ENCODE results near the gene HDLBP.

Gene HDLBP

GRCh38 chr2:241226723-241227572, 88.5 kb downstream of the HDLBP start:
- no peak for DNase-seq

- DNase-seq, result no peak
These were observed 89.5 kb downstream of the HDLBP start for GRCh38 chr2:241225983-241226382.

DNA sequence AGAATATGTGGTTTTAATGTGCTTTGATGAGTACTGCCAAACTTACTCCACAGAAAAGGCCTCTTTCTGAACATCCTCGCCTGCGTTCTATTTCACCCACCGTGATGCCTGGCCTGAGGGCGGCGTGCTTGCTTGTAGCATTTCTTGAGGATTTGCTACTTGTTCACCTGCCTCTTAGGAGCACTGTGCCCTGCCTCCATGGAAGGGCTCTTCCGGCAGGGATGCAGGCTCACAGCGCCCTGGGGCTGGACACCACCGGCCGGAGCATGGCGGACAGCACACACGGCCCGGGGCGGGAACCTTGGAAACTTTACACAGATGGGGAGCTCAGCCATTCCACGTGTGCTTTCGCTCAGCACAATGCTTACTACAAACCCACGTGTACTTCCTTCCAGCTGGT, 89.9 kb downstream of the HDLBP start:
- no peak for DNase-seq

DNA sequence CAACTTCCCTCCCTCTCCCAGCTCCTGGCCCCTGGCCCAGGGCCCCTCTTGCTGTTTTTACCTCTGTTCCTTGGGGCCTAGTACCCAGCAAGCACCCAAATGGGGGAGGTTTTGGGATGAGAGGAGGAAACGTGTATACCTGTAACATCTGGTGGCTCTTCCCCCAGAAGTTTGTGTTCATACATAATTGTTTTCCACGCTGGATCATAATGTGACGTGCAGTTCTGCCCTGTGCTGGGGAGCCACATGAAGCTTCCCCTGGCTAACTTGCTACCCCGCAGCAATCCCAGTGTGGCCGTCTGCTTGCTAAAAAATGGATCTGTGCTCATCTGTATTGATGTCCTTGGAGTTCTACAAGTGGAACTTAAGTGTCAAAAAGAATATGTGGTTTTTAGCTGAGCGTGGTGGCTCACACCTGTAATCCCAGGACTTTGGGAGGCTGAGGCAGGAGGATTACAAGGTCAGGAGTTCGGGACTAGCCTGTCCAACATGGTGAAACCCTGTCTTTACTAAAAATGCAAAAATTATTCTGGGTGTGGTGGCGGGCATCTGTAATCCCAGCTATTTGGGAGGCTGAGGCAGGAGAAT, 90.5 kb downstream of the HDLBP start:
- no peak for DNase-seq

GRCh38 chr2:241224018-241224850, 91.2 kb downstream of the HDLBP start:
- DNase-seq, result no peak

GRCh38 chr2:241223211-241224017, 92.1 kb downstream of the HDLBP start:
- no peak for DNase-seq

DNA sequence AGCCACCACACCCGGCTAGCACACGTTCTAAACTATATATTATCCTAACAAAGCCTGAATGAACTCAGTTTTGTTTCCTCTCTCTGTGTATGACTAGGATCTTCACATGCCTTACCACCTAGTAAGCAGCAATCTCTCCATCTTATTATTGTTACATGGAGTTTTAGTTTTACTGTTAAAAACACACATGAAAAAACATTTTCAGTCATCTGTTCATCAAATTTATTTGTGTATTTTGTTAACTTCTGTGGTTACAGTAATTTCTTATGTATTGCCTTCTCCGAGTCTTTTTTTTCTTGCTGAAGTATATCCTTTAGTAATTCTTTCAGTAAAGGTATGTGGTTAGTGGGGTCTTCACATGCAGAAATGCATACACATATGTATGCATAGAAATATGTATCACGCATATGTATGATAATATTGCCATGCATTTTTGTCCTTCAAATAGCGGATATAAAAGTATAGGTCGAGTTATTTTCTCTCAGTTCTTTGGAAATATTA, 95.6 kb downstream of the HDLBP start:
- no peak for DNase-seq

GRCh38 chr2:241219030-241219382, 96.5 kb downstream of the HDLBP start:
- no peak for DNase-seq

GRCh38 chr2:241218131-241219029, 97.1 kb downstream of the HDLBP start:
- peak; percentile 27 for DNase-seq

GRCh38 chr2:241217320-241218031, 98.0 kb downstream of the HDLBP start:
- peak; percentile 12 for DNase-seq

DNA sequence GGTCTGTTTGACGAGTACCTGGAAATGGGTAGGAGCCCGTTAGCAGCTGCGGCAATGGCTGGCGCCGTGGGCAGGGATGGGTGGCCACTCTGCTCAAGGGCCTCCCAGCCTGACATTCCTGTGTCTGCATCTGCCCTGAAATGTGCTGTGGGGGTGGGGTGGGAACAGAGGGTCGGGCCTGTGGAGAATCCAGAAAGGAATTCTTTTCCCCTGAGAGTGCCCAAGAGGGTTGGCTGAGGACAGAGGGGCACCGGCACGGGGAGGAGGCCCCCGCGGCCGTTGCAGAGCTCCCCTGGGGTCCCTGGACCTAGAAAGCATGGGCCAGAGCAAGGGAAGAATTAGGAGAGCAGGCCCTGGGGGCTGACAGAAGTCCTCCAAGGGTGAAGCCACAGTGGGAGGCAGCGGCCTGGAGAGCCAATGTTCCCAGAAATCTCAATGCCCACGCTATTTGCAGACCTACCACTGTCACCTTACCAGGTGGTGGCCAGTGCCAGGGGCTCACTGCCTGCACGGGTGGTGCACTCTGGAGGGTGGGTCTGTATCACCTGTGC, 99.2 kb downstream of the HDLBP start:
- DNase-seq, result no peak

DNA sequence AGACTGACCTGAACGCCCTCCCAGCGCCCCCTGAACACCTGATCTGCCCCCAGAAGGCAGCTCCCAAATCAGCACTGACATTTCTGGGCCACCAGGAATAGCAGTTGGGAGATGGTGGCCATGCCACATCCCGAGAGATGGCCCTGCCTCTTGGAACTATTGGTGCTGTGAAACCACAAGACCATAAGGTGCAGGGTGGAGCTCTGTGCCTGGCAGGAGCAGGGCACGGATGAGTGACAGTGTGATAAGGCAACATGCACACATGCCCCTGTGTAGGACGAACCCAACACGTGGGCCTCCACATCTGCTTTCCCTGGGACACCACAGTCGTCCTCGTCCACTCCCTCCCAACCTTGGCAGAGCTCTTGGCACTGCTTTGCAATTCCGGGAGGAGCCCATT, 100.1 kb downstream of the HDLBP start:
- DNase-seq, result no peak

GRCh38 chr2:241214766-241215165, 100.7 kb downstream of the HDLBP start:
- no peak for DNase-seq

DNA sequence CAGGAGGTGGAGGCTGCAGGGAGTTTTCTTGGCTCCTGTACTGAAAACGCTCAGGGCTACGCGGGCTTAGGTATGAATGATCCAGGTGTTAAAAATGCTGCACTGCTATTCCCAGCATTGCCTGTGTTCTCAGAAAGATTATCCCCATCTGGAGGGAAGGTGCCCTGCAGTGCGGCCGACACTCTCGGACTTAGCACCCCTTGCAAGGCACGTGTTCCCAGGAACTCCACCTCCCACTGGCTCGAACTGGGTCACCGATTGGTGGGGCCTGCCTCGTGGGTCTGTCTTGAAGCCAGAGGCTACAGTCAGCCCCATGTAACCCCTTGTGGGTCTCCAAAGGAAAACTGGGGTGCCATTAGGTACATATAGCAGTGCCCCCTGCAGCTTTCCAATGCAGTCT, 101.3 kb downstream of the HDLBP start:
- DNase-seq, result no peak

DNA sequence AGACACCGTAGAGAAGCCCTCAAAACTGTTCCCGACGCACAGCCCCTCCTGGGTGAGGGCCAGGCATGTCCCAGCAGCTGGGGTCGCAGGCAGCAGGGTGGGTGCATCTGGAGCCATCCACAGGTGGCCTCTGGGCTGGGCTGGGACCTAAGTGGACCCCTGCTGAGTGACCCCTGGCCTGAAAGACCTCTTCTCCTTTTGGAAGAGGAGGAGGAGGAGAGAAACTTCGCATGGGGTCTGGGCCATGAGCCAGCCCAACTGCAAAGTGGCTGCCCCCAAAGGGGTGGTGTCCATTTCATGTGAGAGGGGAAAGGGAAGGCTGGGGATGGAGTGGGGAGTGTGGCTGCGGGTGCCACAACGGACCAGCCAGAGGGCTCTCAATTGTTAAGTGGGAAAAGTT, 101.9 kb downstream of the HDLBP start:
- DNase-seq, result no peak

DNA sequence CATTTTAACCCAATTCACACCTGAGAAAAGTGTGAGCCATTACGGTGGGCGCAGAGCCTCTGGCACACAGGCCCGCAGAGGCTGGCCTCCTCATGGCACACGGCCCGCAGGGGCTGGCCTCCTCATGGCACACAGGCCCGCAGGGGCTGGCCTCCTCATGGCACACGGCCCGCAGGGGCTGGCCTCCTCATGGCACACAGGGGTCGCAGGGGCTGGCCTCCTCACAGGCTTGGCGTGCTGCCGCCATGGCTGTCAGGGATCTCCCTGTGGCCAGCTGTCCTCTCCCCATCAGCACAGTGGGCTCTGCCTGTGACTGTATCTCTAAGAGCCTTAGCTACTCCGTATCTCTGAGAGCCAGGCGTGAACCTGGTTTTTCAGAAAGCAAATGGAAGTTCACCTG, 102.4 kb downstream of the HDLBP start:
- no peak for DNase-seq

GRCh38 chr2:241211276-241211675, 104.2 kb downstream of the HDLBP start:
- DNase-seq, result no peak

DNA sequence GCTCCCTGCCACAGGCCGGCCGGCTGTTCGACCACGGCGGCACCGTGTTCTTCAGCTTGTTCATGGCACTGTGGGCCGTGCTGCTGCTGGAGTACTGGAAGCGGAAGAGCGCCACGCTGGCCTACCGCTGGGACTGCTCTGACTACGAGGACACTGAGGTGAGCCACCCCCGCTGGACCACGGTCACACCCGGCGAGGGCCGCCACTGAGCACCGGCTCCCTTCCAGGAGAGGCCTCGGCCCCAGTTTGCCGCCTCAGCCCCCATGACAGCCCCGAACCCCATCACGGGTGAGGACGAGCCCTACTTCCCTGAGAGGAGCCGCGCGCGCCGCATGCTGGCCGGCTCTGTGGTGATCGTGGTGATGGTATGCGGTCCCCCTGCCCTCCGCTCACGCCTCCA, 106.2 kb downstream of the HDLBP start:
- no peak for DNase-seq

DNA sequence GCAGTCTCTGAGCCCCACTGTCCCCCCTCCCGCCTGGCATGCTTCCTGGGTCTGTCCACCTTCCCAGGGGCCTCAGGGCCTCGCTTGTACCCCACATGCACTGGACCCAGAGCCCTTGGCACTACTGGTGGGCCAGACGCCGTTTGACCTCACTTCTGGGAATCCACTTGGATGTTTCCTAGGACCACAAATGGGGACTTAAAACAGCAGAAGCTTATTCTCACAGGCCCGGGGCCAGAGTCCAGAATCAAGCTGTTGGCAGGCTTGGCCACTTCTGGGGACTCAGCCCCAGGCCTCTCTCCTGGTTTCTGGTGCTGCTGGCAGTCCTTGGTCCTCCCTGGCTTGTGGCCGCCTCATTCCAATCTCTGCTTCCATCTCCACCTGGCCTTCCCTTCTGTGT, 107.4 kb downstream of the HDLBP start:
- DNase-seq, result no peak

- no peak for DNase-seq
These were observed 107.8 kb downstream of the HDLBP start for GRCh38 chr2:241207641-241208040.

DNA sequence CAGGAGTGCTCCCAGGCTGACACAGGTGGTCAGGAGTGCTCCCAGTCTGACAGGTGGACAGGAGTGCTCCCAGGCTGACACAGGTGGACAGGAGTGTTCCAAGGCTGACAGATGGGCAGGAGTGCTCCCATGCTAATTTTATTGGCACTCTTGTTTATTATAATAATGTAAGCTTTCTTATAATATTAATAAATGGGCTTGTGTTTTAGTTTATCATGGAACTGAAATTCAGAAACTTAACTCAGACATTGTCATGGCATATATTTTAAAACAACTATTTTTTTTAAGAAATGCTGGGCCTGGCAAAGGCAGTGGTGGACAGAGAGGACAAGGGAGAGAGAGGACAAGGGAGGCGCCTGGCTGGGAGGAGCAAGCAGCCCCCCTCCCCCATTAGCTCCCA, 108.3 kb downstream of the HDLBP start:
- DNase-seq, result no peak

Data from activated CD4-positive, alpha-beta T cell treated with anti-CD3 and anti-CD28 coated beads, Interleukin-2, amount 50 U/mL, for 1 hour (primary cell).